ENCODE measurements around the gene PCNP.
"Not testable (repeated sequence)": the region's sequence is repeated elsewhere in the genome, so short reads cannot be mapped to it uniquely, and the experiment has no call there.

Gene PCNP

GRCh38 chr3:101573449-101574387 lies at the start of gene PCNP:
Gene PCNP, plus strand, starts transcription at chr3:101574180. Its CDS starts 36 bp downstream, at chr3:101574216.
- DNase-seq = peak; percentile 99 to 100

DNA sequence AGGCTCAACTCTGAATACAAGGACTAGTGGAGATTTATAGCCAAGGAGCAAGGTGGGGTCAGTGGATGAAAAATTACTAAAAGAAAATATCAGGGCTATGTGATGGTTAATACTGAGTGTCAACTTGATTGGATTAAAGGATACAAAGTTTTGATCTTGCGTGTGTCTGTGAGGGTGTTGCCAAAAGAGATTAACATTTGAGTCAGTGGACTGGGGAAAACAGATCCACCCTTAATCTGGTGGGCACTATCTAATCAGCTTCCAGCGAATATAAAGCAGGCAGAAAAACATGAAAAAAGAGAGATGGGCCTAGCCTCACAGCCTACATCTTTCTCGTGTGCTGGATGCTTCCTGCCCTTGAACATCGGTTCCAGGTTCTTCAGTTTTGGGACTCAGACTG lies 46.5 kb upstream of the PCNP start:
- no peak for DNase-seq

DNA sequence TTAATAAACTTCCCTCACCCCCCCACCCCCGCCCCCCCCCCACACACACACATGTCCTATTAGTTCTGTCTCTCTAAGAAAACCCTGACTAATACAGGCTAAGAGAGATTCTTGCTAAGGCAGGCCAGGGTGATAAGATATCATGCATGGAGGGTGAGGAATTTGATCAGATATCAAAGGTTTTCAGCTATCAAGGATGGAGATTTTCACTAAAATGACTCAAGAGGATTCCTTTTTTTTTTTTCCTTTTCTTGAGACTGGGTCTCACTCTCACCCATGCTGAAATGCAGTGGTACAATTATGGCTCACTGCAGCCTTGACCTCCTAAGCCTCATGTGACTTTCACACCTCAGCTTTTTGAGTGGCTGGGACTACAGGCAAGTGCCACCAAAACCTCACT lies 46.1 kb upstream of the PCNP start:
- DNase-seq = no peak

DNA sequence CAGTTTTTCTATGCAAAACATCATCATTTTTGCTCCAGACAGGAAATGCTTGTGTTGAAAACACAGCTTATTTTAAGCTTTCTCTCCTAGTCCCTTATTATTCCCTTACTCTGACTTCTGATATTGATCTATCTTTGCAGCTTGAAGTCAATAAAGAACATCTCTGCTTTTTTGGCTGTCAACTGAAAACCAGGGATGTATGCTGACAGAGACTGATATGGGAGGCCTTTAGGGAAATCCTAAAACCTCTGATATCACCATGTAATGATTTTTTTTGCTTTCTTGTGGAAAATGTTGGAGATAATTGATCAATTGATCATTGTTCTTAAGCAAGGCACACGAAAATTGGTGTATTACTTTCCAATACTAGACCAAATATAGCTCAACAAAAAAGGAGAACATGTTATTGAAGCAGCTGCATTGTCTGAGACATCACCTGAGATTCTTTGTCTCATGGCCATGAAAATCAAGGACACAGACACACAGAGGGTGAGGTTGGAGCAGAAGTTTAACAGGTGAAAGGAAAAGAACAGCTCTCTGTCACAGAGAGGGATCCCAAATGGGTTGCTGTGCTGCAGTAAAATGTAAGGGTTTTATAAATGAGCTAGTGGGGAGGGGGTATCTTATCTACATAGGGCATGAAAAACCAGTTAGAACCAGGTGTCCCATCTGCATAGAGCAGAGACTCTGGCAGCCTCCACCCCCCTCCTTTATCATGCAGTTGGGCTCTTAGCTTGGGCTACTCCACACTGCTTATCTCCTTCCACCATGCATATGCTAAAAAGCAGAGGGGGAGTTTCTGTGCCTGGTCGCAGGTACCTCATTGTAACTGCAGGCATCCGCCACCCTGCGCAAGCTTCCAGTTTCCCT lies 43.9 kb upstream of the PCNP start:
- no peak for DNase-seq

- no peak for DNase-seq
Measured at GRCh38 chr3:101530686-101531047, 43.3 kb upstream of the PCNP start.

DNA sequence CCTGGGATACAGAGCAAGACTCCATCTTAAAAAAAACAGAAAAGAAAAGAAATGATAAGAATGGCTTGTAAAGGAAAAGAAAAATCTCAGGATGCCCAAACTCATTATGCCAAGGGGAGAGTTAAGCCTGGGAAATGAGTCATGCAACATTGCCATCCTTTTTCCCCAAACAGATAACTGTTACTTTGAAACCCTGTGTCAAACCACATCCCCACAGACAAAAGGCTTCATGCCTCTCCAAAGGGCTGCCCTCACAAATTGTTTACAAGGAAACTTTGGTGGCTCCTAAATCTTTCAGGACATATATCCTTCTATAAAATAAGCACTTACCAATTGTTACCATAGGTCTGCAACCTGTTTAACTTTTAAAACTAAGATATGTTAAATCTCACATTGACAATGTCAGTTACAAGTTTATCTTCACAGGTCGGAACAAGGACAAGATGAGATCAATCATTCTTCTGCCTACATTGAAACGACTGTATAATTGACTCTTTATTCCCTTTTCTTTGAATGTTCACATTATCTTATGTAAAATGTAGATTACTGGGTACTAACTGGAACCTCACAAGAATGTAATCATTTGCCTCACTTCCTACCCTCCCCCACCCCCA lies 42.4 kb upstream of the PCNP start:
- DNase-seq = no peak

GRCh38 chr3:101532783-101533602 lies 41.0 kb upstream of the PCNP start:
- DNase-seq = no peak

GRCh38 chr3:101533603-101533968 lies 40.4 kb upstream of the PCNP start:
- no peak for DNase-seq

DNA sequence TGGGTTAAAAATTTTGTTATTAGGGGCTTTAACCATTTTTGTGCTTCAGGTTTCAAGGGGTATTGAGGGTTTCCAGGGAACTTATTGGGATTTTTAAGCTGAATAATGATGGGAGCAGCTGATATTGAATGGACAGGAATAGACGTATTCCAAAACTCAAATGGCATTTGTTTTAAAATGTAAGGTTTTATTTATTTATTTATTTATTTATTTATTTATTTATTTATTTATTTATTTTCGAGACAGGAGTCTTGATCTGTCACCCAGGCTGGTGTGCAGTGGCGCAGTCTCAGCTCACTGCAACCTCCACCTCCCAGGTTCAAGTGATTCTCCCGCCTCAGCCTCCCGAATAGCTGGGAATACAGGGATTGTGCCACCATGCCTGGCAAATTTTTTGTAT lies 38.8 kb upstream of the PCNP start:
- no peak for DNase-seq

DNA sequence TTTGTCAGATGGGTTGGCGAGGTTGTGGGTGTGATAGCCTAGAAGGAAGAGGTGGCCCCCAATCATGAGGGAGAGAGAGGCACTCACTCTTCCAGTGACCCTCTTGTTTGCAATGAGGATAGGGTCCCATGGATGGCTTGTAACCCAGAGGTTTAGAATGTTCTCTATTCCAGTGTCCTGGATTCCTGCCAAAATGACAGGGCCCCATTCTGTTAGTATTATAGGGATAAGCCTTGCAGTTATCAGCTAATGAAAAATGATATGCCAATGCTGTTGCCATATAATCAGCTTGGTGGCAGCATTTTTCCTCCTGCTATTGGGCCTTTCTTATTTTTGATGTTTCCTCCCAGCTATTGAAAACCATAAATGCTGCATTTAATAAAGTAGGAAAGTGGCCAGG lies 37.7 kb upstream of the PCNP start:
- no peak for DNase-seq

- not testable (repeated sequence) for DNase-seq
Measured at GRCh38 chr3:101536955-101537354, 37.0 kb upstream of the PCNP start.

DNA sequence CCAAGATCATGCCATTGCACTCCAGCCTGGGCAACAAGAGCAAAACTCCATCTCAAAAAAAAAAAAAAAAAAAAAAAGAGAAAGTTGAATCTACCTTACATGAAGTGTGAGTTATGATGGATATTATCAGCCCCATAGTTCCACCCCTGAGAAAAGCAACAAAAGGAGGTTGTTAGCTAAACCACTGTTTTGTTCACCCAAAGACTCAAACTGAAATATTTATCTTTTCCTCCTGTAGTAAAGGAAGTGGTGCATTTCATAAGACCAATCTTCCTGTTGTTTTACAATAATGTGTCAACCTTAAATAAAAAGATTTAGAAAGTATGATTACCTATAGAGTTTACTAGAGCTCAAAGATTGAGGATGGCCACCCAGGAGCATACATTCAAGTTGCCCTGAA lies 31.0 kb upstream of the PCNP start:
- DNase-seq = no peak

DNA sequence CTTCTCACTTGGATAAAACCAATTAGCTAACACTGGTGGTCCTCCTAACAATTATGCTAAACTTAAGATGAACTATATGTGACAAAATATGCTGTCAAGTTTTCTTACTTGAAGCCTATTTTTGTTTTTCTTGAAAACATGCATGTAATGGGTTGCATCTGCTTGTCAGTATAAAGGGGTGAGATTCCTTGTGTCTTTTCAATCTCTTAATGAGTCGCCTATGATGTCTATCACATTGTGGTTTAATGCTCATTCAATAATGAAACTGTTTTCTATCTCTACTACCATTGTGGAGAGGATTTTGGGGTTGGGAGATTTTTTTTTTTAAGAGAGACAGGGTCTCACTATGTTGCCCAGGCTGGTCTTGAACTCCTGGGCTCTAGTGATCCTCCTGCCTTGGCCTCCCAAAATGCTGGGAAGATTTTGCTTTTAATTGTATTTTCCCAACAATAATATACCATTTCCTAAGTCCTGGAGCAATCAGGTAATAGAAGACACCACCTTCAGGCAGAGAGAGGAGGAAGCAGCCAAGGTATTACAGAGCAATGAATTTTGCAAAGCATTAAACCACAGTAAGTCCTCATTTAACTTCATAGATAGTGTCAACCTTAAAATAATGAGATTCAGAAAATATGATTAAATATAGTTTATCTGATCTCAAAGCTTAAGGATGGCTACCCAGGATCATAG lies 29.7 kb upstream of the PCNP start:
- DNase-seq = no peak

DNA sequence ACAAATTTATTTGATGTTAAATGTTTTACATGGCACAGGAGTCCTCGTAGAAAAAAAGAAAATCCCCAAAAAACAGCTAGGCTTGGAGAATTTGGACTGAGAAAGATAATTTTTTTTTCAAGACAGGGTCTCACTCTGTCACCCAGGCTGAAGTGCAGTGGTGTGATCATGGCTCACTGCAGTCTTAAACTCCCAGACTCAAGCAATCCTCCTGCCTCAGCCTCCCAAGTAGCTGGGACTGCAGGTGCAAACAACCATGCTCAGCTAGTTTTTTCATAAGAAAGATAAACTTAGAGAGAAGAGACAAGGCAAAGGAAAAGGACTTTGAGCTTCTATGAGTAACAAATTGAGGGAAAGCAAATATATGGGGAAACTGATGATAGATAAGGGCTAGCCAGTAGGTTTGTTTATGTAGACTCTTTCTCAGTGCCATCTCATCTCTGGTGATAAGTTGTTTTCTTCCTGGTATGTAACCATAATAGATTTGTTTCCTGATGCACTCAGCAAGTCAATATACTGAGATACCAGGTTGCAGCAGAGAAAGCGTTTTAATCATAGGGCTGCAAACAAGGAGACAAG lies 25.4 kb upstream of the PCNP start:
- DNase-seq = no peak

- no peak for DNase-seq
Measured at GRCh38 chr3:101549473-101549872, 24.5 kb upstream of the PCNP start.

DNA sequence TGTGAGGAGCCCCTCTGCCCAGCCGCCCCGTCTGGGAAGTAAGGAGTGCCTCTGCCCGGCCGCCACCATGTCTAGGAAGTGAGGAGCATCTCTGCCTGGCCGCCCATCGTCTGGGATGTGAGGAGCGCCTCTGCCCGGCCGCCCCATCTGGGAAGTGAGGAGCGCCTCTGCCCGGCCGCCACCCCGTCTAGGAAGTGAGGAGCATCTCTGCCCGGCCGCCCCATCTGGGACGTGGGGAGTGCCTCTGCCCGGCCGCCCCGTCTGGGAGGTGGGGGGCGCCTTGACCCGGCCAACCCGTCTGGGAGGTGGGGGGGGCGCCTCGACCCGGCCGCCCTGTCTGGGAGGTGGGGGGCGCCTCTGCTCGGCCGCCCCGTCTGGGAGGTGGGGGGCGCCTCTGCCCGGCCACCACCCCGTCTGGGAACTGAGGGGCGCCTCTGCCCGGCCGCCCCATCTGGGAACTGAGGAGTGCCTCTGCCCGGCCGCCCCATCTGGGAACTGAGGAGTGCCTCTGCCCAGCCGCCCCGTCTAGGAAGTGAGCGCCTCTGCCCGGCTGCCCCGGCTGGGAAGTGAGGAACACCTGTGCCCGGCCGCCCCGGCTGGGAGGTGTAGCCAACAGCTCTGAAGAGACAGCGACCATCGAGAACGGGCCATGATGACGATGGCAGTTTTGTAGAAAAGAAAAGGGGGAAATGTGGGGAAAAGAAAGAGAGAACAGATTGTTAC lies 22.5 kb upstream of the PCNP start:
- DNase-seq = not testable (repeated sequence)

DNA sequence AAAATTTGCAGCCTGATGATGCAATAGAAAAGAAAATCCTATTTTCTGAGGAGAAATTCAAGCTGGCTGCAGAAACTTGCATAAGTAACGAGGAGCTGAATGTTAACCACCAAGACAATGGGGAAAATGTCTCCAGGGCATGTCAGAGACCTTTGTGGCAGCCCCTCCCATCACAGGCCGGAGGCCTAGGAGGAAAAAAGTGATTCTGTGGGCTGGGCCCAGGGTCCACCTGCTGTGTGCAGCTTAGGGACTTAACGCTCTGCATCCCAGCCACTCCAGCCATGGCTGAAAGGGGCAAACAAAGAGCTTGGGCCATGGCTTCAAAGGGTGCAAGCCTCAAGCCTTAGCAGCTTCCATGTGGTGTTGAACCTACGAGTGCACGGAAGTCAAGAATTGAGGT lies 20.6 kb upstream of the PCNP start:
- DNase-seq = not testable (repeated sequence)

DNA sequence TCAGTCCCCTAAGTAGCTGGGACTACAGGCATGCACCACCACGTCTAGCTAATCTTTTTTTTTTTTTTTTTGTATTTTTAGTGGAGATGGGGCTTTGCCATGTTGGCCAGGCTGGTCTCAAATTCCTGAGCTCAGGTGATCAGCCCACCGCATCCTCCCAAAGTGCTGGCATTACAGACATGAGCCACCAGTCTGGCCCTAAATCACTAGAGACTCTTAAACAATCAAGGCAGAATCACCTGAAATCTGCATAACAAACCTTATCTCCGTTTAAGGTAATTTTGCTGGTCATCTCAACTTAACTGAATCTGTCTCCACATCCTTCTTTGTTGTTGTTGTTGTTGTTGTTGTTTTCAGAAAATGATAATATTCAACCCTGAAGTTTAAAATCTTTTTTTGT lies 17.9 kb upstream of the PCNP start:
- DNase-seq = no peak

DNA sequence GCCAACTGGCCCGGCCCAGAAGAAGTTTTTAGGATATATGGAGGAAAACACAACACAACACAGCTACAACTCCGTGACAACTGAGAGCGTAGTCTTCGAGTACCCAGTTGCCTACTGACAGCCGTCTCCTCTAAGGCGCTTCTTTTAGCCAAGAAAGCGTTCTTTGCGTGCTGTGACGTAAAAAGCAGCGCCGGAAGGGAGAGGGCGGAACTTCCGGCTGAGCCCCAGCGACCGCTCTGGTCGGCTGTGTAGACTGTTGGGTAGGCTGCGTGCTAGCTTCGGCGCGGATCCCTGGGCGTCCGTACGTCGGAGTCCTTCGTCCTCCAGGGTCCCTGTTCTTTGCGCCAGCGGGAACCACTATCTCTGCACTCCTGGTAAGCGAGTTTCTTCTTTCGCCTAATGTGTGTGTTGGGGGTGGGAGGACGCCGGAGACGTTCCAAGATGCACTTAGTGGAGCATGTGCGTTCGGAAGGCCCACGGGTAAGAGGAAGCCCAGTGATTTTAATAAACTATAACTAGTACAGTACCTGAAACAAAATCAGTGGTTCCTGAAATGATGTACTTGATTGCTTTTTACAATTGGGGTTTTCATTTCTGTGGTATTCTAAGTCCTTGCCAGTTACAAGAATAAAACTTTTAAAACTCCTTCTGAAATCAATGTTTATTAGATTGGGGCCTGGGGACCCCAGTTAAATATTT lies 12.2 kb upstream of the PCNP start, which contains the start of gene TRMT10C:
Gene TRMT10C (plus strand): TSS at position 239 of the 699 bp plus-strand sequence. CDS start 2,914 bp downstream, outside the sequence.
- peak; percentile 92 to 94 for DNase-seq

Data from activated T-cell treated with anti-CD3 and anti-CD28 coated beads, Interleukin-2, amount 50 U/mL, for 48 hours (primary cell).